IPS-11a (cell line): Measurements from ENCODE around the gene FIGNL2.
"Not testable (repeated sequence)": the region's sequence is repeated elsewhere in the genome, so short reads cannot be mapped to it uniquely, and the experiment has no call there.

ENCODE experiments used
- H3K4me3 ChIP-seq: one replicate; pipeline ENCODE4 v1.5.1; 2013; ENCODE audit warnings: low read depth, low read length, control low read depth

The FIGNL2 gene

GRCh38 chr12:51819736-51820525 is 28.6 kb downstream of the FIGNL2 start:
- peak overlapping the region; percentile 33 for H3K4me3 ChIP-seq

- H3K4me3 ChIP-seq: no peak overlapping the region
Observed at GRCh38 chr12:51818566-51819300, 29.8 kb downstream of the FIGNL2 start.

- H3K4me3 ChIP-seq: no peak overlapping the region
Observed at GRCh38 chr12:51818086-51818485, 30.4 kb downstream of the FIGNL2 start.

GRCh38 chr12:51817027-51817953 is 31.2 kb downstream of the FIGNL2 start:
- no peak overlapping the region for H3K4me3 ChIP-seq

GRCh38 chr12:51815571-51815970 is 32.9 kb downstream of the FIGNL2 start:
- no peak overlapping the region for H3K4me3 ChIP-seq

- H3K4me3 ChIP-seq: peak overlapping the region; percentile 44
Observed at GRCh38 chr12:51814311-51815088, 34.0 kb downstream of the FIGNL2 start.

- H3K4me3 ChIP-seq: peak overlapping the region; percentile 9
Observed at GRCh38 chr12:51813931-51814310, 34.6 kb downstream of the FIGNL2 start.

GRCh38 chr12:51812871-51813270 is 35.6 kb downstream of the FIGNL2 start:
- no peak overlapping the region for H3K4me3 ChIP-seq

- H3K4me3 ChIP-seq: no peak overlapping the region
Observed at GRCh38 chr12:51811203-51812202, 37.0 kb downstream of the FIGNL2 start.

- no peak overlapping the region for H3K4me3 ChIP-seq
Observed at GRCh38 chr12:51809193-51809592, 39.3 kb downstream of the FIGNL2 start.

- no peak overlapping the region for H3K4me3 ChIP-seq
Observed at GRCh38 chr12:51806896-51807295, 41.6 kb downstream of the FIGNL2 start.

- H3K4me3 ChIP-seq: no peak overlapping the region
Observed at GRCh38 chr12:51801027-51801426, 47.5 kb downstream of the FIGNL2 start.

- no peak overlapping the region for H3K4me3 ChIP-seq
Observed at GRCh38 chr12:51798501-51798900, 50.0 kb downstream of the FIGNL2 start.

GRCh38 chr12:51798051-51798450 is 50.5 kb downstream of the FIGNL2 start:
- not testable (repeated sequence) for H3K4me3 ChIP-seq

- no peak overlapping the region for H3K4me3 ChIP-seq
Observed at GRCh38 chr12:51797301-51797700, 51.2 kb downstream of the FIGNL2 start.

- H3K4me3 ChIP-seq: no peak overlapping the region
Observed at GRCh38 chr12:51793201-51793600, 55.3 kb downstream of the FIGNL2 start.

GRCh38 chr12:51792417-51792816 is 56.1 kb downstream of the FIGNL2 start:
- H3K4me3 ChIP-seq: no peak overlapping the region

- H3K4me3 ChIP-seq: no peak overlapping the region
Observed at GRCh38 chr12:51788876-51789275, 59.6 kb downstream of the FIGNL2 start.

- H3K4me3 ChIP-seq: no peak overlapping the region
Observed at GRCh38 chr12:51785906-51786305, 62.6 kb downstream of the FIGNL2 start.
